ENCODE results near the gene TIGD3. TPM values are rescaled to one million over a fixed set of nuclear protein-coding genes. Genes with fewer than 3 reads are reported as not detected.

Gene TIGD3
- total RNA-seq, 1 donor: 4.8 TPM

DNA sequence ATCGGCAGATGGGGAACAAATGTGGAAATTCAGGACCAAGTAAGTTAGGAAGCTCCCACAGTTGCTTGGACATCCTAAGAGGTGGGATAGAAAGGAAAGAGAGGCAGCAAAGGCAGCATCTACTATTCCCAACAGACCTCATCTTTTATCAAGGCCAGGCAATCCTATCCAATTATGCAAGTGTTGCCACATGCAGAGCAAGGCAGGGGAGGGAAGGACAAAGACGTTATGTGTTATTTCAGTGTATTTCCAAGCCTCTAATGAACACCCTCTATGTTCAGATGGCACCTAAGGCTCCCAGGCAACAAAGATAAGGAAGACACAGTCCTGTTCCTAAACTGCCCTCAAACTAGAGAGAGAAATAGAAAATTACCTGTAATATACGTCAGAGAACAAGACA, 9.2 kb downstream of the TIGD3 start:
- DNase-seq (ENCODE audit: low read depth in 2 of 3, low spot score in 2 of 3): no peak

- DNase-seq (ENCODE audit: low read depth in 2 of 3, low spot score in 2 of 3): peak in 2 of 3 donors; percentile 63 to 82
Measured at GRCh38 chr11:65366340-65366773, 11.8 kb downstream of the TIGD3 start.

GRCh38 chr11:65370659-65371049, 16.1 kb downstream of the TIGD3 start:
- DNase-seq (ENCODE audit: low read depth in 2 of 3, low spot score in 2 of 3): no peak

DNA sequence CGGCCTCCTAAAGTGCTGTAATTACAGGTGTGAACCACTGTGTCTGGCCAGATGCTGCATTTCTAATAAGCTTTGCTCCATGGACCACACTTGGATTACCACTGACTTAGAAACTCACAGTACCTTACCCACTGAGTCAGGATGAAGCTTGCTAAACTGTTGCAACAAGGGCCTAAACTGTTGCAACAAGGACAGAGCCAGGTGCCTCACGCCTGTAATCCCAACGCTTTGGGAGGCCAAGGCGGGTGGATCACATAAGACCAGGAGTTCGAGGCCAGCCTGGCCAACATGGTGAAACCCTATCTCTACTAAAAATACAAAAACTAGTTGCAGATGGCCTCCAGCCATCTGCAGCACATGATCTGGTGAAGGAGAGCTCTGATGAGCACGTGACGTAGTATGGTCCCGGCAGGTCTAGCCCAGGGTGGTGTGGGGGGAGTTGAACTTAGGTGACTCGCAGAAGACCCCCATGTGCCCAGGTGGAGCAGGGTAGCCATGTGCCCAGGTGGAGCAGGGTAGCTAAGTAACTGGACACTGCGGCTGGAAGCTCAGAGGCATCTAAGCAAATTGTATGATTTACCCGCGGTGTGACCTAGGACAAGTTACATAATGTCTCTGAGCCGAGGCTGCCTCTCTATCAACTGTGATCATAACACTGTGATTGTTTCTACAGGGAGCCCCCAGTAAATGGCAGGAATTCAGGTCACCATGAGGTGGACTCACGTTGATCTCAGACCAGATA, 19.5 kb downstream of the TIGD3 start:
- no peak for DNase-seq (ENCODE audit: low read depth in 2 of 3, low spot score in 2 of 3)

GRCh38 chr11:65375012-65375411, 20.5 kb downstream of the TIGD3 start:
- no peak for DNase-seq (ENCODE audit: low read depth in 2 of 3, low spot score in 2 of 3)

- no peak for DNase-seq (ENCODE audit: low read depth in 2 of 3, low spot score in 2 of 3)
Measured at GRCh38 chr11:65376138-65376713, 21.7 kb downstream of the TIGD3 start.

DNA sequence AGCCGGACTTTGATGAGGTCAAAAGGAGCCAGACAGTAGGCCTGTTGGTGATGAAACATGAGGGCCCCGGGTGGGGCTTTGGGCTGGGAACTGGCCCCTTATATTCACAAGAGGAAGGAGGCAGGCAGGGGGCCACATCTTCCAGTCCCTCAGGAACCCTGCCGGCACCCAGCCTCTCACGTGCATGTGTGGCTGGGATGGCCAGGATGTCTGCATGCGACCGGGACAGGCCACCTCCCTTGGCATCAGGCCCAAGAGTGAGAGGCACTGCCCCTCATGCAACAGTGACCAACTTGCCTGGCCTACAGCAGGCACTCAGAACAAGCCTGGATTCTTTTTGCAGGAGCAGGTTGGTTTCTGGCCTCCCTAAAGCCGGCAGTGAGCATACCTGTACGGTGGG, 22.5 kb downstream of the TIGD3 start:
- DNase-seq (ENCODE audit: low read depth in 2 of 3, low spot score in 2 of 3): no peak

DNA sequence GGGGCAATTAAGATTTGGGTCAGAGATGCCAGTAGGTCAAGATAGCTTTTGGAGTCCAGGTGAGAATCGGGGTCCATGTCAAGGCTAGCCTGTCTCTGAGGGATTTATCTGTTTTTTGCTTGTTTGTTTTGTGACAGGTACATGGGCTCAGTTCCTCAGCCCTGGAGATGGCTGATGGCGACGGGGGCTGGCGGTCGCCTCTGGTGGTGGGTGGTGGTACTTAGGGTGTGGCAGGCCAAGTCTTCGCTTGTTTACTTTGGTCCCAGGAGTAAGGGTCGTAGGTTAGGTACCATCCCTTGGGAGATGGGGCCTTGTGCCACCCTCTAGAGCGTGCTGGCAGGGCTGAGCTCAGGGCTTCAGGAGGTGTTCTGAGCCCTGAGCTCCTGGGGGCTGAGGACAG, 23.2 kb downstream of the TIGD3 start:
- peak in 1 of 3 donors; percentile 33 for DNase-seq (ENCODE audit: low read depth in 2 of 3, low spot score in 2 of 3)

DNA sequence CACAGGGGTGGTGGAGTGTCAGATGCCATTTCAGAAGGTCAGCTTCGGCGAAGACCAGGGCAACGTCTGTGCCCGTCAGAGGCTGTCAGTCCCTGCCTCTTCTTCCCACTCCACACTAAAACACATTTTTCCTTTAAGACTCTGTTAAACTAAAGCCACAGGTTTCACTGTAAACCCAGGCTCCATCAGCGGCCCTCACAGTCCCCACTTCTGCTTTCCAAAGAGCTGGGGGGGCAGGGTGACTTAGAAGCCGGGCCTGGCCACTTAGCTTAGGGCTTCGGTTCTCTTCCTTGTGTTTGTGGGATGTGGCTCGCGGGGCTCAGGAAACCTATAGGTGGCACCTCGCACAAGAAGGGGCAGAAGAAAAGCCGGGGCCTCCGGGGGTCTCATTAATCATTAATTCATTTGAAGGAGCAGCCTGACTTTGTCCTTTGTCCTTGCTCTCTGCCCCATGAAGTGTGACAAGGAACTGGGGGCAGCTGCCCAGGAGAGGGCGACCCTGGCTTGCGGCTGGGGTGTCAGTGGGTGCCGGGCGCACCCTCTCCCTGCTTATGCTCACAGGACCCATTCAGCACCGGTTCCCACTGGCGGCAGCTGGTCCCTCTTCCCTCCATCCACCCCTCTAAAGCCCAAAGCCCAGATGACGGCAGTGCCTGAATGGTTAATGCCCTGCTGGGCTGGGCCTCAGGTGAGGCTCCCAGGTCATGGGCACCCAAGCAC, 23.8 kb downstream of the TIGD3 start:
- peak in 2 of 3 donors; percentile 68 to 85 for DNase-seq (ENCODE audit: low read depth in 2 of 3, low spot score in 2 of 3)

GRCh38 chr11:65378928-65379638, 24.5 kb downstream of the TIGD3 start:
- DNase-seq (ENCODE audit: low read depth in 2 of 3, low spot score in 2 of 3): no peak

DNA sequence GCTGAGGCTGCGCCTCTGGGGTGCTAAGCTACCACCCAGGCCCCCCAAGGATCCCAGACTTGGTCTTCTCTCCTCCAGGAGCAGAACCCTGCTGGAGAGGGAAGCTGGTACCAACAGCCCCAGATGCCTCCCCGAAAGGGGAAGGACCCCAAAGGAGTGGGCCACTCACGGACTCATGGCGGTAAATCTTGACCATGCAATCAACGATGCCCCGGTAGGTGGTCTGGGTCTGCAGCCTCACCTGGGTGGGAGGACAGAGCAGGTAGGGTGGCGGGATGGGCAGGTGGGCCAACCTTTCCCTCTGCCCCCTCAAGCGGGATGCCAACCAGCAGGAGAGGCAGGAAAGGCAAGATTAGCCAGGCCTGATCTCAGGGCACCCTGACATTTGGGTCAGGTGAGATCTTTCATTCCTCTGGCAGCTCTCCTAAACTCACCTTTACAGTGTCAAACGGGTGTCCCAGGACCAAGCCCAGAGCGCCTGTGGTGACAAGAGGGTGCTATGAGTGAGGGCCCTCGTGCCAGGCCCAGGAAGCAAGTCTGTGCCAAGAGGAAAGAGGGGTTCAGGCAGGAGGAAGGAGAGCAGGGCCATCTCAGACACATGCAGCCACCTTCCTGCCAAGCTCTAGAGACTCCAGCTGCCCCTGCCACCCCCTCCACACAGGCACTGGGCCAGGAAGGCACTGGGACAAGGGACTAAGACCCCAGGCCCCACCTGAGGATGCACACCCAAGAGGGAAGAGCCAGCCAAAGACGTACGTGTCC, 25.3 kb downstream of the TIGD3 start:
- no peak for DNase-seq (ENCODE audit: low read depth in 2 of 3, low spot score in 2 of 3)

- no peak for DNase-seq (ENCODE audit: low read depth in 2 of 3, low spot score in 2 of 3)
Measured at GRCh38 chr11:65380460-65381119, 26.0 kb downstream of the TIGD3 start.

DNA sequence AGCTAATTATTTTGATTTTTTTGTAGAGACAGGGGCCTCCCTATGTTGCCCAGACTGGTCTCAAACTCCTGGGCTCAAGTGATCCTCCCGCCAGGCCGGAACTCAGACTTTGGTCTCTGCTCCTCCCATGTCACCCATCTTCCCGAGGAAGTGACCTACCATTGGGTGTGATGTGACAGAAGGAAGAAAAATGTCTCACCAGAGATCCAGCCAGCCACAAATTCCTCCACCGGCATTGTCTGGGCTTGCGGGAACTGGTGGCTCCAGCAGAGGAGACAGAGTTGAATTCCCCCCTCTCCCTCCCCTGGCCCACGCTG, 27.1 kb downstream of the TIGD3 start:
- DNase-seq (ENCODE audit: low read depth in 2 of 3, low spot score in 2 of 3): no peak

DNA sequence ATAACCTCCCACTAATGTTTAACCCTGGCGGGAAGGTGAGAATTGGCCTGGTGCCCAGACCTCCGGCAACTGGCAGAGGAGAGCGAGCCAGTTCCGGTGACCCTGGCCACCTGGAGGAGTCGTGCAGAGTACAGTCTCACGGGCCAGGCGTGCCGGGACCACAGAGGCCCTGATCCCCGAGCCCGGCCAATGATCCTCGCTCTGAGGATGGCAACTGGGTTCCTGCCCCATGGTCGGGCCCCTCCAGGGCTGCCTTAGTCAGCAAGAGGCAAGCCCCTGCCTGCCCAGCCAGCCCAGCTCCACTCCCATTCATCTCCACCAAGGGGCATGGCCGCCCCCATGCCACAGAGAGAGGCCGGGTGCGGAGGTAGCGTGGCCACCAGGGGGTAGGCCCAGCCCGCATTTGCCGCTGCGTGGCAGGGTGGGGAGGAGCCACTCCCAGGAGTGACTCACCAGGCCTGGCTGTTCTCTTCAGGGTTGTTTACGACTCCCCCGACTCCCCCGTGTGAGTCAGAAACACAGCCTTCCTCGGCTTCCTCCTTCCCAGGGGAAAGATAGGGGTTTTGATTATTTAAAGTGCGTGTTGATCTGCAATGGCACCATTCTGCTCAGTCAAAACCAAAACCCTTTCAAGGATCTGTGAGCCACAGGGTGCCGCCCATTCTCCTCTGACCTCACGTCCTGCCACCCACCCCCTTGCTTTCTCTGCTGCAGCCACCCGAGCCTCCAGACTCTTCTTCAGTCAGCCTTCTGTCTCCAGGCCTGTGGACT, 27.7 kb downstream of the TIGD3 start, which contains the start of gene SLC25A45:
TSS of gene SLC25A45 (minus strand) at position 614 of the 771 bp plus-strand sequence. CDS start 695 bp downstream, outside the sequence.
- DNase-seq (ENCODE audit: low read depth in 2 of 3, low spot score in 2 of 3): peak; percentile 77 to 96 (median 95)

DNA sequence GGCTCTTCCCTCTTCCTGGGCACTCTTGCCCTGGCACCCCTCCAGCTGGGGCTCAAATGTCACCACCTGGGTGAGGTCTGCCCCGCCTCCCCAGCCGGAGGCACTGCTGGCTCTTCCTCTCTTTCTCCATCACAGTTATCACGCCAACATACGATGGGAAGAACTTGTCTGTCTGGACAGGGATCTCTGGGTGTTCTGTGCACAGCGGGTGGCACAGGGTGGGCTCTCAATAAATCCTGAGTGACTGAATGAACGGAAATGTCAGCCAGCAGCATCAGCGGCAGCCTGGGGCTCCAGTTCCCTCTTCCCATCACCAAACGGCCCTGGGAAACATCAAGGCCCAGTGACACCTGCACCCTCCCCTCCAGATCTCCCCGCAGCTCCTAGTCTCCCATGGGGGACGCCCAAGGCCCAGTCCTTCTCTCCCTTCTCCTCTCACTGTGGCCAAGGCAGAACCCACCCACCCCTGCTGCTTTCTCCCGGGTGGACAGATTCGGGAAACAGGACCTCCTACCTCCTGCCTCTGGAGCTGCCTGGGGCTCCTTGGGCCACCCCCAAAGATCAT, 28.3 kb downstream of the TIGD3 start:
- no peak for DNase-seq (ENCODE audit: low read depth in 2 of 3, low spot score in 2 of 3)

- DNase-seq (ENCODE audit: low read depth in 2 of 3, low spot score in 2 of 3): no peak
Measured at GRCh38 chr11:65383778-65384177, 29.2 kb downstream of the TIGD3 start.

GRCh38 chr11:65384301-65384889, 29.8 kb downstream of the TIGD3 start:
- no peak for DNase-seq (ENCODE audit: low read depth in 2 of 3, low spot score in 2 of 3)
